HepG2 (cell line): ENCODE measurements around the gene TBC1D21. TPM values are rescaled to one million over a fixed set of nuclear protein-coding genes. Genes with fewer than 3 reads are reported as not detected.

ENCODE experiments used
- ATAC-seq: fragments of 200-7000 bp; cut with Tn5 transposase; 3 replicates; pipeline ENCODE4 v1.9.1; 2020; ENCODE audit warnings: mild to moderate bottlenecking, moderate library complexity
- BruUV-seq: library from RNA; stranded (reverse); fragments of 400-500 nt; replicated peaks from 2 replicates; lab custom pipeline; 2021; lab: Mats Ljungman, UMichigan
- CTCF ChIA-PET: fragments of 300-600 bp; formaldehyde crosslinking; extraction: SDS; loops from one replicate; lab custom pipeline; 2021; ENCODE audit warnings: low total read pairs, inconsistent platforms, low intra/inter-chr PET ratio; lab: Yijun Ruan, JAX
- POLR2A ChIA-PET: fragments of 350-600 bp; sonication (Branson Sonifier 250); formaldehyde crosslinking; loops from one replicate; lab custom pipeline; 2020; ENCODE audit warnings: antibody characterized with exemption, inconsistent platforms; lab: Yijun Ruan, JAX
- DNase-seq: peaks from one replicate; pipeline ENCODE4 v3.0.0-alpha.2; 2015; ENCODE audit warnings: low spot score
- FAIRE-seq: peaks from 3 replicates; lab custom pipeline; 2011; peaks lifted over from hg19 to GRCh38; lab: Jason Lieb, UNC
- H2AFZ ChIP-seq: one replicate; pipeline ENCODE4 v1.6.1; 2011; ENCODE audit warnings: low read length, inconsistent platforms
- H3K27ac ChIP-seq: fragments of 300-600 bp; 3 replicates; pipeline ENCODE4 v1.8.0; 2011; ENCODE audit warnings: mixed run types, mild to moderate bottlenecking, mixed read lengths, low read length, inconsistent platforms; ENCODE audit not compliant: insufficient read depth; ENCODE audit errors: extremely low read length
- H3K27me3 ChIP-seq, 2 experiments: fragments of 200-600 bp in 1 of 2; 2 replicates in 1 of 2; 3 replicates in 1 of 2; pipeline versions ENCODE4 v1.6.0 to v1.8.0; 2011; ENCODE audit warnings: low read length in 2 of 2, mild to moderate bottlenecking in 2 of 2, moderate library complexity in 2 of 2, inconsistent platforms in 1 of 2; ENCODE audit not compliant: insufficient read depth in 2 of 2, control insufficient read depth in 1 of 2
- H3K36me3 ChIP-seq, 2 experiments: fragments of 200-600 bp in 1 of 2; replicated peaks in 1 of 2; 2 replicates in 1 of 2; 3 replicates in 1 of 2; pipeline versions ENCODE4 v1.5.1 to v1.8.0; 2011; ENCODE audit warnings: low read length in 2 of 2, inconsistent platforms in 1 of 2; ENCODE audit not compliant: insufficient read depth in 2 of 2, control insufficient read depth in 1 of 2
- H3K4me1 ChIP-seq: 2 replicates; pipeline ENCODE4 v1.5.1; 2012; ENCODE audit warnings: low read length, inconsistent platforms; ENCODE audit not compliant: insufficient read depth
- H3K4me2 ChIP-seq: 2 replicates; pipeline ENCODE4 v1.6.0; 2011; ENCODE audit warnings: low read depth, low read length, inconsistent platforms
- H3K4me3 ChIP-seq, 3 experiments: fragments of 200-600 bp in 1 of 3; sonication (generic), shearing (Covaris generic) in 1 of 3; replicated peaks in 1 of 3; 2 replicates each; pipeline ENCODE4 v1.5.1; 2011 to 2016; ENCODE audit warnings: low read length in 3 of 3, inconsistent platforms in 2 of 3, low read depth in 2 of 3, mild to moderate bottlenecking in 2 of 3, control low read depth in 1 of 3, mixed read lengths in 1 of 3; ENCODE audit not compliant: insufficient read depth in 1 of 3
- H3K79me2 ChIP-seq: one replicate; pipeline ENCODE4 v1.6.1; 2011; ENCODE audit warnings: low read length, inconsistent platforms; ENCODE audit not compliant: insufficient read depth
- H3K9ac ChIP-seq: 2 replicates; pipeline ENCODE4 v1.6.0; 2011; ENCODE audit warnings: mild to moderate bottlenecking, low read depth, low read length, inconsistent platforms; ENCODE audit not compliant: insufficient read depth
- H3K9me3 ChIP-seq: 2 replicates; pipeline ENCODE4 v1.5.1; 2012; ENCODE audit warnings: mild to moderate bottlenecking, low read length
- H4K20me1 ChIP-seq: 2 replicates; pipeline ENCODE4 v1.6.0; 2011; ENCODE audit warnings: inconsistent platforms, mild to moderate bottlenecking, low read length, moderate library complexity; ENCODE audit not compliant: insufficient read depth
- GRHL1 ChIP-seq: sonication (generic); formaldehyde crosslinking; conservative IDR thresholded peaks from 2 replicates; pipeline ENCODE4 v1.8.0; 2022; ENCODE audit warnings: missing genetic modification reagents
- MED8 ChIP-seq: sonication (generic); formaldehyde crosslinking; IDR thresholded peaks from 2 replicates; pipeline ENCODE4 v1.8.1; 2023; ENCODE audit warnings: mild to moderate bottlenecking, missing genetic modification reagents; ENCODE audit not compliant: insufficient replicate concordance
- MIER2 ChIP-seq: IDR thresholded peaks from 2 replicates; pipeline ENCODE4 v1.6.1; 2016; ENCODE audit warnings: missing biosample characterization, missing genetic modification reagents
- MTF1 ChIP-seq: sonication (generic); formaldehyde crosslinking; IDR thresholded peaks from 2 replicates; pipeline ENCODE4 v1.5.0; 2020; ENCODE audit warnings: missing genetic modification reagents
- MXD4 ChIP-seq: IDR thresholded peaks from 2 replicates; pipeline ENCODE4 v1.6.1; 2016; ENCODE audit warnings: mild to moderate bottlenecking, missing biosample characterization, missing genetic modification reagents
- NBN ChIP-seq: fragments of 450-650 bp; conservative IDR thresholded peaks from 2 replicates; pipeline ENCODE4 v1.6.1; 2017
- NFYC ChIP-seq: IDR thresholded peaks from 2 replicates; pipeline ENCODE4 v1.6.1; 2016; ENCODE audit warnings: missing genetic modification reagents, missing compliant biosample characterization
- REST ChIP-seq, 2 experiments: IDR thresholded peaks; 2 replicates each; pipeline ENCODE4 v1.6.1; 2011 to 2012; ENCODE audit warnings: low read length in 2 of 2, borderline replicate concordance in 1 of 2, low read depth in 1 of 2, mild to moderate bottlenecking in 1 of 2, moderate library complexity in 1 of 2
- RFXANK ChIP-seq: IDR thresholded peaks from 2 replicates; pipeline ENCODE4 v1.6.1; 2016
- RNF2 ChIP-seq: fragments of 450-650 bp; conservative IDR thresholded peaks from 2 replicates; pipeline ENCODE4 v1.6.1; 2016; ENCODE audit warnings: low read depth
- SIX4 ChIP-seq: sonication (generic); formaldehyde crosslinking; IDR thresholded peaks from 2 replicates; pipeline ENCODE4 v1.4.0; 2020; ENCODE audit warnings: missing genetic modification reagents
- SNAI1 ChIP-seq: sonication (generic); formaldehyde crosslinking; IDR thresholded peaks from 2 replicates; pipeline ENCODE4 v1.5.0; 2020; ENCODE audit warnings: mild to moderate bottlenecking, missing genetic modification reagents, borderline replicate concordance
- WGBS: methylation state at CpG from one replicate; pipeline ENCODE4 v1.1.6; 2017; ENCODE audit warnings: low lambda C conversion rate; 5-methylcytosine and 5-hydroxymethylcytosine counted together
- in situ Hi-C: cut with HindIII; loops from 2 replicates; pipeline ENCODE4 v1.10.0; 2017; ENCODE audit warnings: low pct_unique_long_range_greater_than_20kb; ENCODE audit not compliant: extremely low pct_ligation_motif_present
- intact Hi-C: fragments of 100-400 bp; cut with micrococcal nuclease; formaldehyde crosslinking; loops from one replicate; pipeline ENCODE4 v1.10.0; 2022; ENCODE audit not compliant: unreplicated experiment
- polyA plus RNA-seq, 8 experiments: library from polyadenylated mRNA; depleted of rRNA in 3 of 8; stranded (reverse) in 7 of 8; unstranded in 1 of 8; fragments of >200 nt; fragmentation: Illumina TruSeq in 4 of 8; extraction: Trizol in 4 of 8; gene quantifications; 2 replicates each; pipeline versions ENCODE4 v1.2.1 to v1.2.3, GENCODE V29; 2011 to 2016; ENCODE audit warnings: low read depth in 4 of 8, missing spikeins in 1 of 8, mixed read lengths in 1 of 8; ENCODE audit not compliant: insufficient read depth in 1 of 8
- total RNA-seq, 5 experiments: library from RNA; depleted of rRNA; stranded (reverse); fragments of >200 nt; fragmentation: Illumina TruSeq; extraction: Trizol; gene quantifications; 2 replicates each; pipeline ENCODE4 v1.2.3, GENCODE V29; 2016; ENCODE audit warnings: low read depth in 1 of 5
- TF ChIP-seq, protein P1 (sequence below): sonication (generic); formaldehyde crosslinking; IDR thresholded peaks from 2 replicates; pipeline ENCODE4 v1.8.0; 2022; ENCODE audit warnings: mild to moderate bottlenecking, missing genetic modification reagents, borderline replicate concordance

TBC1D21 gene
- total and polyA plus RNA-seq, 2 of the 13 experiments (the other 11 are each of a cell fraction or from before 2014, with no cell fraction given): not detected

GRCh38 chr15:73832657-73833056 lies 40.7 kb upstream of the TBC1D21 start:
- H3K4me3 ChIP-seq: no peak overlapping the region
- FAIRE-seq: no peak
- H4K20me1 ChIP-seq: no peaks in the 10 kb centered on the region
- no peak overlapping the region for H3K9ac ChIP-seq
- H3K36me3 ChIP-seq: no peaks in the 10 kb centered on the region
- in situ Hi-C loops: no loop called here
- peaks cover 0 to 6% of the 10 kb centered on the region in 2 experiments; a peak in 3 of 5 replicates for H3K27me3 ChIP-seq
- no peaks in the 10 kb centered on the region for H3K4me1 ChIP-seq
- peak; percentile 44 to 90 for TF ChIP-seq REST (IDR thresholded peaks at IDR 0.05; ENCODE audit: borderline replicate concordance in 1 of 2, low read depth in 1 of 2, low read length in 2 of 2)
- peak; percentile 80; the same call in 1 of the 2 replicates for TF ChIP-seq MIER2
- no peak for TF ChIP-seq MXD4 (CRISPR knock-in tag)
- DNase-seq: no peak
- H2AFZ ChIP-seq: no peak overlapping the region
- no TSS peak for BruUV-seq
- no peak for ATAC-seq
- no peak overlapping the region for H3K27ac ChIP-seq
- CTCF ChIA-PET: no interaction called here
- 0% methylated on average over 1 of the region's 1 CpG for WGBS
- no peak overlapping the region for H3K4me2 ChIP-seq
- no peaks in the 10 kb centered on the region for H3K9me3 ChIP-seq
- intact Hi-C loops: no loop called here
- POLR2A ChIA-PET: no interaction called here
- no peaks in the 10 kb centered on the region for H3K79me2 ChIP-seq

GRCh38 chr15:73836845-73837244 lies 36.5 kb upstream of the TBC1D21 start:
- in situ Hi-C loops: no loop called here
- Histone ChIP-seq H3K4me1 (no peaks in the 10 kb centered on the region), H3K9me3 (no peaks in the 10 kb centered on the region), H3K9ac (no peak overlapping the region), H3K27ac (no peak overlapping the region), H3K4me3 (no peak overlapping the region), H2AFZ (no peak overlapping the region), H3K4me2 (no peak overlapping the region), H3K79me2 (no peaks in the 10 kb centered on the region), H4K20me1 (no peaks in the 10 kb centered on the region), H3K36me3 (no peaks in the 10 kb centered on the region), H3K27me3 (peaks cover 0 to 24% of the 10 kb centered on the region in 2 experiments; a peak in 3 of 5 replicates)
- no peak for ATAC-seq
- ChIA-PET CTCF (no interaction called here), POLR2A (no interaction called here)
- intact Hi-C loops: no loop called here
- FAIRE-seq: no peak
- WGBS: 21% methylated on average over 2 of the region's 3 CpGs
- DNase-seq: no peak
- BruUV-seq: no TSS peak
- TF ChIP-seq RFXANK (CRISPR knock-in tag): no peak
- no peak for TF ChIP-seq NBN
- no peak for TF ChIP-seq GRHL1 (CRISPR knock-in tag)
- TF ChIP-seq RNF2: no peak
- no peak for TF ChIP-seq MTF1 (CRISPR knock-in tag)
- TF ChIP-seq, protein P1, sequence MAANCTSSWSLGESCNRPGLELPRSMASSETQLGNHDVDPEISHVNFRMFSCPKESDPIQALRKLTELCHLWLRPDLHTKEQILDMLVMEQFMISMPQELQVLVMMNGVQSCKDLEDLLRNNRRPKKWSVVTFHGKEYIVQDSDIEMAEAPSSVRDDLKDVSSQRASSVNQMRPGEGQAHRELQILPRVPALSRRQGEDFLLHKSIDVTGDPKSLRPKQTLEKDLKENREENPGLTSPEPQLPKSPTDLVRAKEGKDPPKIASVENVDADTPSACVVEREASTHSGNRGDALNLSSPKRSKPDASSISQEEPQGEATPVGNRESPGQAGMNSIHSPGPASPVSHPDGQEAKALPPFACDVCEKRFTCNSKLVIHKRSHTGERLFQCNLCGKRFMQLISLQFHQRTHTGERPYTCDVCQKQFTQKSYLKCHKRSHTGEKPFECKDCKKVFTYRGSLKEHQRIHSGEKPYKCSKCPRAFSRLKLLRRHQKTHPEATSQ (CRISPR knock-in tag): no peak
- no peak for TF ChIP-seq SNAI1 (CRISPR knock-in tag)
- no peak for TF ChIP-seq NFYC
- TF ChIP-seq MED8: no peak
- TF ChIP-seq SIX4: no peak
